GM19023 (cell line): ENCODE measurements around the gene ESR1.
"Not testable (repeated sequence)": the region's sequence is repeated elsewhere in the genome, so short reads cannot be mapped to it uniquely, and the experiment has no call there.

Source experiments
- ATAC-seq: cut with Tn5 transposase; IDR thresholded peaks from one replicate; pipeline ENCODE4 v1.9.1; 2021; ENCODE audit warnings: mild to moderate bottlenecking, moderate library complexity; ENCODE audit not compliant: unreplicated experiment

Gene ESR1

GRCh38 chr6:151885234-151885633 lies 77.8 kb downstream of the ESR1 start:
- no peak for ATAC-seq

- no peak for ATAC-seq
Measured at GRCh38 chr6:151891524-151891923, 84.0 kb downstream of the ESR1 start.

GRCh38 chr6:151894426-151894825 lies 86.9 kb downstream of the ESR1 start:
- not testable (repeated sequence) for ATAC-seq

- ATAC-seq, result not testable (repeated sequence)
Measured at GRCh38 chr6:151899221-151899620, 91.7 kb downstream of the ESR1 start.

GRCh38 chr6:151899796-151900195 lies 92.3 kb downstream of the ESR1 start:
- not testable (repeated sequence) for ATAC-seq

- ATAC-seq, result no peak
Measured at GRCh38 chr6:151900256-151900655, 92.8 kb downstream of the ESR1 start.

GRCh38 chr6:151901009-151901411 lies 93.5 kb downstream of the ESR1 start:
- no peak for ATAC-seq

- no peak for ATAC-seq
Measured at GRCh38 chr6:151904631-151905030, 97.1 kb downstream of the ESR1 start.

GRCh38 chr6:151905072-151905471 lies 97.6 kb downstream of the ESR1 start:
- no peak for ATAC-seq

GRCh38 chr6:151905854-151906253 lies 98.4 kb downstream of the ESR1 start:
- ATAC-seq, result no peak

- ATAC-seq, result no peak
Measured at GRCh38 chr6:151911401-151911800, 103.9 kb downstream of the ESR1 start.

GRCh38 chr6:151914484-151914883 lies 107.0 kb downstream of the ESR1 start:
- ATAC-seq, result no peak

GRCh38 chr6:151916075-151916474 lies 108.6 kb downstream of the ESR1 start:
- ATAC-seq, result no peak

- ATAC-seq, result no peak
Measured at GRCh38 chr6:151916680-151917164, 109.2 kb downstream of the ESR1 start.

- ATAC-seq, result no peak
Measured at GRCh38 chr6:151917531-151918329, 110.2 kb downstream of the ESR1 start.

GRCh38 chr6:151940307-151940706 lies 132.8 kb downstream of the ESR1 start:
- no peak for ATAC-seq

GRCh38 chr6:151948002-151948743 lies 140.7 kb downstream of the ESR1 start:
- no peak for ATAC-seq

GRCh38 chr6:151958332-151958731 lies 150.8 kb downstream of the ESR1 start:
- no peak for ATAC-seq

- ATAC-seq, result no peak
Measured at GRCh38 chr6:151959086-151959485, 151.6 kb downstream of the ESR1 start.

GRCh38 chr6:151961809-151962208 lies 154.3 kb downstream of the ESR1 start:
- no peak for ATAC-seq

- no peak for ATAC-seq
Measured at GRCh38 chr6:151962246-151962846, 154.9 kb downstream of the ESR1 start.

GRCh38 chr6:151963001-151963400 lies 155.5 kb downstream of the ESR1 start:
- no peak for ATAC-seq
